Endothelial cell (in vitro differentiated cells): ENCODE results near the gene OTC. TPM values are rescaled to one million over a fixed set of nuclear protein-coding genes. Genes with fewer than 3 reads are reported as not detected.

ENCODE experiments used
- DNase-seq: peaks from one replicate; pipeline ENCODE4 v3.0.0; 2021; ENCODE audit warnings: low spot score
- H3K27ac Mint-ChIP-seq: one replicate; pipeline ENCODE4 v1.8.0; 2021; ENCODE audit warnings: mixed read lengths, inconsistent platforms; ENCODE audit not compliant: unreplicated experiment
- H3K27me3 Mint-ChIP-seq: one replicate; pipeline ENCODE4 v1.8.0; 2021; ENCODE audit warnings: mild to moderate bottlenecking, moderate library complexity, mixed read lengths, inconsistent platforms; ENCODE audit not compliant: unreplicated experiment
- H3K36me3 Mint-ChIP-seq: one replicate; pipeline ENCODE4 v1.8.0; 2021; ENCODE audit warnings: mild to moderate bottlenecking, low read depth, mixed read lengths, inconsistent platforms; ENCODE audit not compliant: unreplicated experiment
- H3K4me1 Mint-ChIP-seq: one replicate; pipeline ENCODE4 v1.8.0; 2021; ENCODE audit warnings: mild to moderate bottlenecking, mixed read lengths, inconsistent platforms; ENCODE audit not compliant: unreplicated experiment
- H3K4me3 Mint-ChIP-seq: one replicate; pipeline ENCODE4 v1.8.0; 2021; ENCODE audit warnings: mild to moderate bottlenecking, mixed read lengths, inconsistent platforms; ENCODE audit not compliant: unreplicated experiment
- H3K9me3 Mint-ChIP-seq: one replicate; pipeline ENCODE4 v1.8.0; 2021; ENCODE audit warnings: mixed read lengths, inconsistent platforms; ENCODE audit not compliant: unreplicated experiment
- total RNA-seq: library from RNA; stranded (reverse); fragmentation: NEBNext Ultra II Directional; extraction: Animal tissue kit (Norgen Biotek cat#: 25700); gene quantifications from one replicate; pipeline ENCODE4 v1.2.1, GENCODE V29; 2021; ENCODE audit not compliant: unreplicated experiment
- TF ChIP-seq, protein P1 (sequence below): fragments of 200-600 bp; sonication (generic); IDR thresholded peaks from one replicate; pipeline ENCODE4 v1.5.0; 2021; ENCODE audit warnings: antibody characterized with exemption; ENCODE audit not compliant: unreplicated experiment

Gene OTC
- total RNA-seq, 1 donor from 2014 or later = not detected

GRCh38 chrX:38403834-38404233, 51.4 kb downstream of the OTC start:
- TF ChIP-seq, protein P1, sequence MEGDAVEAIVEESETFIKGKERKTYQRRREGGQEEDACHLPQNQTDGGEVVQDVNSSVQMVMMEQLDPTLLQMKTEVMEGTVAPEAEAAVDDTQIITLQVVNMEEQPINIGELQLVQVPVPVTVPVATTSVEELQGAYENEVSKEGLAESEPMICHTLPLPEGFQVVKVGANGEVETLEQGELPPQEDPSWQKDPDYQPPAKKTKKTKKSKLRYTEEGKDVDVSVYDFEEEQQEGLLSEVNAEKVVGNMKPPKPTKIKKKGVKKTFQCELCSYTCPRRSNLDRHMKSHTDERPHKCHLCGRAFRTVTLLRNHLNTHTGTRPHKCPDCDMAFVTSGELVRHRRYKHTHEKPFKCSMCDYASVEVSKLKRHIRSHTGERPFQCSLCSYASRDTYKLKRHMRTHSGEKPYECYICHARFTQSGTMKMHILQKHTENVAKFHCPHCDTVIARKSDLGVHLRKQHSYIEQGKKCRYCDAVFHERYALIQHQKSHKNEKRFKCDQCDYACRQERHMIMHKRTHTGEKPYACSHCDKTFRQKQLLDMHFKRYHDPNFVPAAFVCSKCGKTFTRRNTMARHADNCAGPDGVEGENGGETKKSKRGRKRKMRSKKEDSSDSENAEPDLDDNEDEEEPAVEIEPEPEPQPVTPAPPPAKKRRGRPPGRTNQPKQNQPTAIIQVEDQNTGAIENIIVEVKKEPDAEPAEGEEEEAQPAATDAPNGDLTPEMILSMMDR = no peak
- no peak for DNase-seq
- Mint-ChIP-seq H3K27ac (no peak overlapping the region), H3K27me3 (peaks cover 2% of the 10 kb centered on the region), H3K4me3 (no peak overlapping the region), H3K9me3 (no peaks in the 10 kb centered on the region), H3K4me1 (no peaks in the 10 kb centered on the region), H3K36me3 (no peaks in the 10 kb centered on the region)

DNA sequence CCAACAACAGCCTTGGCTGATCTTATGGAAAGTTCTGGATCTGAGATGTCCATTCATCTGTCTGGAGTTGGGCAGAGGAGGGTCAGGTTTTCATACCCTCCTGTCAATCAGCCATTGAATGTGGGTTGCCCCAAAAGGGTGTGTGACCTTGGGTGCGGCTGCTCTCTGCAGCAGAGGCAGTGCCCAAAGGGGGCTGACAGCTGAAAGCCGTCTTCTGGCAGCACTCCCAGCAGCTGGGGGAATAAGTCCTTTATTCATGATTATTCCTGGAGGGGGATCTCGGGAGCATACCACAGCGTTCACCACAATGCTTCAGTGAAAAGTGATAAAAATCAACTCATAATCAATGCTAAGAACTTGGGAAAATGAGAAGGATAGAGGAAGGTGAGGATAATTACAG, 54.7 kb downstream of the OTC start:
- H3K4me3 Mint-ChIP-seq = no peak overlapping the region
- H3K9me3 Mint-ChIP-seq = no peaks in the 10 kb centered on the region
- peaks cover 2% of the 10 kb centered on the region for H3K27me3 Mint-ChIP-seq
- H3K4me1 Mint-ChIP-seq = no peaks in the 10 kb centered on the region
- no peak for DNase-seq
- H3K36me3 Mint-ChIP-seq = no peaks in the 10 kb centered on the region
- peak overlapping the region; percentile 44 for H3K27ac Mint-ChIP-seq
- TF ChIP-seq, protein P1 = no peak

DNA sequence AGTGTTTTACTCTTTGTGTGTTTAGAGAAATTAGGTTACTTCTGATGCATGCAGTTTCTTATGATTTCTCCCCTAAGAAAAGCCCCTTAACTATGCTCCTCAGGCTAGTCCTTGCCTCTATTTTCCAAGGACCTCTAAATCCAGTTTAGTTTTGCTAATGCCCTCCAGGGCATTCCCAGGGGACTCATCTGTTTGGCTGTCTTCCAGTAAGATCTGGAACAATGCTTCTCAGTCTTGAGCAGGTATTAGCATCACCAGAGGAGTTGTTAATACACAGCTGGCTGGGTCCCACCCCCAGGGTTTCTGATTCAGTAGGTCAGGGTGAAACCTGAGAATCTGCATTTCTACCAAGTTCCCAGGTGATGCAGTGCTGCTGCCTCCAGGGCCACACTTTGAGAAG, 56.9 kb downstream of the OTC start:
- TF ChIP-seq, protein P1 = no peak
- no peak overlapping the region for H3K4me3 Mint-ChIP-seq
- H3K27ac Mint-ChIP-seq = no peak overlapping the region
- peaks cover 2% of the 10 kb centered on the region for H3K27me3 Mint-ChIP-seq
- H3K9me3 Mint-ChIP-seq = no peaks in the 10 kb centered on the region
- H3K36me3 Mint-ChIP-seq = no peaks in the 10 kb centered on the region
- DNase-seq = no peak
- no peaks in the 10 kb centered on the region for H3K4me1 Mint-ChIP-seq

DNA sequence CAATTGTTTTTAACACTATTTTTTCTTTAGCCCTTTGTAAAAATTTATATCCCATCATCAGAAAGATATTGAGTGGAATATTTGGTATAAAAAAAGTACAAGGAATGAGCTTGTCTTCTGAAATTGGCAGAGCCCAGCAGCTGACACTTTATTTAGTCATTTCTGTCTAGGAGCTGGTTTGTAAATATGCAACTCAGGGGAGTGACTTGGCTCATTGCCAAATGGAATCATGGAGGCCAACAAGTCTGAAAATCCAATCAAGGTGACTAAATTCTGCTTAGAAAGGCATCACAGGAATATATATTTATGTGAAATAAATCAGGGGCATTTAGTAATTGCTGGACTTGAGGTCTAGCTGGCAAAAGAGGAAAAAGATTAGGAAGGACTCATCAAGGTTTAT, 74.4 kb downstream of the OTC start:
- H3K9me3 Mint-ChIP-seq = no peaks in the 10 kb centered on the region

DNA sequence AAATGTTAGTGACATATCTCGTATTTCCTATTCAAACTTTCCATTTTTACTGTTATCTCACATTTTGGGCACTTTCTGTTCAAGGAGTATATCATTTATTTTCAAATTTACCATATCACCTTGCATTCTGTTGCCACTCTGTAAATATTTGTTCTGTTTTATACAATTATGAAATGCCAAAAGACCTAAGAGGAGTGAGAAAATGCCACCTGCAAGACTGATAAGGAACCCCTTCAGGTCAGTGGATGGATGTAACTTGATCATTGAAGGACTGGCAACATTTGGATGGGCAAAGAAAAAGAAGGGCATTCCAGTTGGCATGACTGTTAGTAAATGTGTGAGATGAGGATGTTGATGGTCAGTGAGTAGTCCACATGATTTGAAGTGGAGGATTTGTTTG, 79.1 kb downstream of the OTC start:
- H3K9me3 Mint-ChIP-seq = no peaks in the 10 kb centered on the region
- no peaks in the 10 kb centered on the region for H3K36me3 Mint-ChIP-seq
- no peak for DNase-seq
- no peak overlapping the region for H3K27ac Mint-ChIP-seq
- TF ChIP-seq, protein P1 = no peak
- no peaks in the 10 kb centered on the region for H3K4me1 Mint-ChIP-seq
- no peak overlapping the region for H3K4me3 Mint-ChIP-seq
- H3K27me3 Mint-ChIP-seq = no peaks in the 10 kb centered on the region

More for the DNA sequence above, 74.4 kb downstream of the OTC start:
- no peak for DNase-seq
- Mint-ChIP-seq H3K4me1 (no peaks in the 10 kb centered on the region), H3K36me3 (no peaks in the 10 kb centered on the region), H3K27me3 (no peaks in the 10 kb centered on the region), H3K4me3 (no peak overlapping the region), H3K27ac (no peak overlapping the region)
- TF ChIP-seq, protein P1 = no peak
